ENCODE measurements around the gene WNT9B.

WNT9B gene

GRCh38 chr17:46875849-46876352 is 24.5 kb downstream of the WNT9B start:
- Histone ChIP-seq H3K4me2 (no peak overlapping the region), H4K20me1 (ENCODE audit: insufficient read depth) (no peaks in the 10 kb centered on the region), H3K27ac (no peak overlapping the region)

DNA sequence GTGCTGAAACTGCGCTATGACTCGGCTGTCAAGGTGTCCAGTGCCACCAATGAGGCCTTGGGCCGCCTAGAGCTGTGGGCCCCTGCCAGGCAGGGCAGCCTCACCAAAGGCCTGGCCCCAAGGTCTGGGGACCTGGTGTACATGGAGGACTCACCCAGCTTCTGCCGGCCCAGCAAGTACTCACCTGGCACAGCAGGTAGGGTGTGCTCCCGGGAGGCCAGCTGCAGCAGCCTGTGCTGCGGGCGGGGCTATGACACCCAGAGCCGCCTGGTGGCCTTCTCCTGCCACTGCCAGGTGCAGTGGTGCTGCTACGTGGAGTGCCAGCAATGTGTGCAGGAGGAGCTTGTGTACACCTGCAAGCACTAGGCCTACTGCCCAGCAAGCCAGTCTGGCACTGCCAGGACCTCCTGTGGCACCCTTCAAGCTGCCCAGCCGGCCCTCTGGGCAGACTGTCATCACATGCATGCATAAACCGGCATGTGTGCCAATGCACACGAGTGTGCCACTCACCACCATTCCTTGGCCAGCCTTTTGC is 25.0 kb downstream of the WNT9B start:
- Histone ChIP-seq H3K4me2 (no peak overlapping the region), H3K9ac (no peak overlapping the region), H3K4me1 (ENCODE audit: low read depth, poor library complexity, severe bottlenecking) (peaks cover 10% of the 10 kb centered on the region), H4K20me1 (ENCODE audit: insufficient read depth) (no peaks in the 10 kb centered on the region), H2AFZ (ENCODE audit: low read depth) (no peak overlapping the region), H3K79me2 (ENCODE audit: insufficient read depth, low read depth) (no peaks in the 10 kb centered on the region), H3K27me3 (ENCODE audit: insufficient read depth, low read depth) (no peaks in the 10 kb centered on the region), H3K27ac (no peak overlapping the region), H3K36me3 (ENCODE audit: insufficient read depth) (no peaks in the 10 kb centered on the region), H3K4me3 (IDR thresholded peaks at IDR 0.05; ENCODE audit: insufficient read depth, low read depth, low read length) (no peak overlapping the region)
- peak; percentile 45 for TF ChIP-seq CTCF (conservative IDR thresholded peaks at IDR 0.05; ENCODE audit: low read depth, low read length)

More at GRCh38 chr17:46875849-46876352, 24.5 kb downstream of the WNT9B start:
- H3K4me3 ChIP-seq (IDR thresholded peaks at IDR 0.05; ENCODE audit: insufficient read depth, low read depth, low read length) = no peak overlapping the region
- TF ChIP-seq CTCF (conservative IDR thresholded peaks at IDR 0.05; ENCODE audit: low read depth, low read length) = no peak
- H3K79me2 ChIP-seq (ENCODE audit: insufficient read depth, low read depth) = no peaks in the 10 kb centered on the region
- no peak overlapping the region for H3K9ac ChIP-seq
- H2AFZ ChIP-seq (ENCODE audit: low read depth) = no peak overlapping the region
- no peaks in the 10 kb centered on the region for H3K27me3 ChIP-seq (ENCODE audit: insufficient read depth, low read depth)
- no peaks in the 10 kb centered on the region for H3K36me3 ChIP-seq (ENCODE audit: insufficient read depth)
- H3K4me1 ChIP-seq (ENCODE audit: low read depth, poor library complexity, severe bottlenecking) = peaks cover 10% of the 10 kb centered on the region

DNA sequence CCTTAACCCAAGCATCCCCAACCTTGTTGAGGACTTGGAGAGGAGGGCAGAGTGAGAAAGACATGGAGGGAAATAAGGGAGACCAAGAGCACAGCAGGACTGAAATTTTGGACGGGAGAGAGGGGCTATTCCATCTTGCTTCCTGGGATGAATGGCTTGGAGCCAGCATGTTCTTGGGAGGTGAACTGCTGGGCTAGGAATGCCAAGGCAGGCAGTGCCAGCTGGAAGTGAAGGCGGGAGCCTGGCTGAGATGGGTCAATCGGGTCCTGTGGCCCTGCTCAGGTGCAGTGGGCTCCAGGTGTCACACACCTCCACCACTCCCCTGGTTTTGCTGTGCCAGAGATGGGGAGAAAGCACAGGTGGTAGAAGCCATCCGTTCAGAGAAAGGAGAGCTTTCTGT is 25.5 kb downstream of the WNT9B start:
- no peak overlapping the region for H3K4me2 ChIP-seq
- no peak overlapping the region for H3K9ac ChIP-seq
- no peaks in the 10 kb centered on the region for H4K20me1 ChIP-seq (ENCODE audit: insufficient read depth)
- H2AFZ ChIP-seq (ENCODE audit: low read depth) = no peak overlapping the region
- H3K27me3 ChIP-seq (ENCODE audit: insufficient read depth, low read depth) = no peaks in the 10 kb centered on the region
- H3K4me1 ChIP-seq (ENCODE audit: low read depth, poor library complexity, severe bottlenecking) = peaks cover 10% of the 10 kb centered on the region
- no peak for TF ChIP-seq CTCF (conservative IDR thresholded peaks at IDR 0.05; ENCODE audit: low read depth, low read length)
- H3K36me3 ChIP-seq (ENCODE audit: insufficient read depth) = no peaks in the 10 kb centered on the region
- H3K4me3 ChIP-seq (IDR thresholded peaks at IDR 0.05; ENCODE audit: insufficient read depth, low read depth, low read length) = no peak overlapping the region
- H3K79me2 ChIP-seq (ENCODE audit: insufficient read depth, low read depth) = no peaks in the 10 kb centered on the region
- H3K27ac ChIP-seq = no peak overlapping the region

DNA sequence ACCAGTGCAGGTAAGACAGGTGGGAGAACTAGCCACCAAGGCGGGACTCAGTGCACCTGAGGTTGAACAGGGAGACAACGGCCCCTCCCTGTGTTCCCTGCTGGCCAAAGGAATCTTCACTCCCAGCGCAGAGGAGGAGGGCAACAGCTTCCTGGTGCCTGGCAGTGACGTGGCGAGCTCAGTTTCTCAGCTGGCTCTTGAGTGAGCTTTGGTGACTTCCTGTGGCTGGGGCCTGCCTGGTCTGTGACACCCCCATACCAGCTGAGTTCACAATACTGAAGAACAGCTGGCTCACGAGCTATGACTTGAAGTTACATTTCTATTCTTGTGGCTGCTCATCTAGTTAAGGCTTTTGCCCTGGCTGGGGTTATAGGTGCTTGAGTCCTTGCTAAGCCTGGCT is 26.1 kb downstream of the WNT9B start:
- no peak overlapping the region for H2AFZ ChIP-seq (ENCODE audit: low read depth)
- no peaks in the 10 kb centered on the region for H3K79me2 ChIP-seq (ENCODE audit: insufficient read depth, low read depth)
- H3K9ac ChIP-seq = no peak overlapping the region
- TF ChIP-seq CTCF (conservative IDR thresholded peaks at IDR 0.05; ENCODE audit: low read depth, low read length) = no peak
- peaks cover 10% of the 10 kb centered on the region for H3K4me1 ChIP-seq (ENCODE audit: low read depth, poor library complexity, severe bottlenecking)
- H3K27me3 ChIP-seq (ENCODE audit: insufficient read depth, low read depth) = no peaks in the 10 kb centered on the region
- no peak overlapping the region for H3K4me2 ChIP-seq
- H3K4me3 ChIP-seq (IDR thresholded peaks at IDR 0.05; ENCODE audit: insufficient read depth, low read depth, low read length) = no peak overlapping the region
- H3K36me3 ChIP-seq (ENCODE audit: insufficient read depth) = no peaks in the 10 kb centered on the region
- no peak overlapping the region for H3K27ac ChIP-seq
- no peaks in the 10 kb centered on the region for H4K20me1 ChIP-seq (ENCODE audit: insufficient read depth)
